Prostate gland (tissue), 2 donors: Measurements from ENCODE around the gene KRT27. TPM values are rescaled to one million over a fixed set of nuclear protein-coding genes. Genes with fewer than 3 reads are reported as not detected.

Source experiments
- DNase-seq: peaks from one replicate; pipeline ENCODE4 v3.0.0-alpha.2; 2019; ENCODE audit warnings: low spot score
- H3K27ac ChIP-seq, 2 donors: fragments of 200-600 bp; sonication (generic); 2 replicates each; pipeline ENCODE4 v1.5.1; 2017 to 2019
- H3K27me3 ChIP-seq: fragments of 200-600 bp; sonication (generic); replicated peaks from 2 replicates; pipeline ENCODE4 v1.5.1; 2019; ENCODE audit not compliant: insufficient read depth
- H3K36me3 ChIP-seq, 2 donors: fragments of 200-600 bp; sonication (generic); 1 replicate in 1 of 2; 2 replicates in 1 of 2; pipeline versions ENCODE4 v1.5.1 to v1.8.1; 2017 to 2019
- H3K4me1 ChIP-seq: fragments of 200-600 bp; sonication (generic); replicated peaks from 2 replicates; pipeline ENCODE4 v1.5.1; 2019
- H3K4me3 ChIP-seq, 2 donors: fragments of 200-600 bp; sonication (generic); 2 replicates each; pipeline ENCODE4 v1.5.1; 2017 to 2019
- H3K9me3 ChIP-seq: fragments of 200-600 bp; sonication (generic); 2 replicates; pipeline ENCODE4 v1.5.1; 2017
- CTCF ChIP-seq, 4 experiments: fragments of 200-600 bp in 2 of 4; fragments of 450-650 bp in 2 of 4; sonication (generic) in 2 of 4; IDR thresholded peaks; 1 replicate in 3 of 4; 2 replicates in 1 of 4; pipeline ENCODE4 v1.5.1; 2016 to 2019; ENCODE audit warnings: antibody characterized with exemption in 4 of 4, mild to moderate bottlenecking in 2 of 4, moderate library complexity in 2 of 4
- POLR2A ChIP-seq: fragments of 450-650 bp; IDR thresholded peaks from one replicate; pipeline ENCODE4 v1.6.1; 2016; ENCODE audit warnings: antibody characterized with exemption, mild to moderate bottlenecking
- POLR2AphosphoS5 ChIP-seq: sonication (generic); formaldehyde crosslinking; IDR thresholded peaks from one replicate; pipeline ENCODE4 v1.6.1; 2017; ENCODE audit warnings: antibody characterized with exemption
- WGBS: methylation state at CpG from one replicate; pipeline ENCODE4 v1.1.5; 2018; 5-methylcytosine and 5-hydroxymethylcytosine counted together
- intact Hi-C: fragments of 100-400 bp; cut with DNase I; formaldehyde crosslinking; loops from one replicate; pipeline ENCODE4 v1.14.2; 2022
- total RNA-seq, 2 donors: library from RNA; depleted of rRNA; stranded (reverse); fragments of >200 nt; gene quantifications; one replicate each; pipeline ENCODE4 v1.1.0, GENCODE V29; 2016

KRT27 gene
- total RNA-seq, 2 donors from 2014 or later, result not detected

GRCh38 chr17:40778461-40778860, 3.9 kb downstream of the KRT27 start:
- WGBS, result 66% methylated on average over 5 of the region's 5 CpGs
- no peak overlapping the region for H3K4me3 ChIP-seq

GRCh38 chr17:40777971-40778370, 4.4 kb downstream of the KRT27 start:
- 84% methylated on average over 3 of the region's 3 CpGs for WGBS
- H3K36me3 ChIP-seq, result no peaks in the 10 kb centered on the region
- TF ChIP-seq POLR2A (no peak), POLR2AphosphoS5 (no peak), CTCF (IDR thresholded peaks at IDR 0.05) (no peak)
- H3K4me3 ChIP-seq, result no peak overlapping the region
- intact Hi-C loops, result no loop called here
- H3K9me3 ChIP-seq, result no peaks in the 10 kb centered on the region
- no peak overlapping the region for H3K27ac ChIP-seq
- no peak for DNase-seq
- H3K27me3 ChIP-seq, result no peaks in the 10 kb centered on the region
- H3K4me1 ChIP-seq, result no peaks in the 10 kb centered on the region

More at GRCh38 chr17:40778461-40778860, 3.9 kb downstream of the KRT27 start:
- intact Hi-C loops, result no loop called here
- Histone ChIP-seq H3K36me3 (no peaks in the 10 kb centered on the region), H3K27ac (no peak overlapping the region), H3K27me3 (no peaks in the 10 kb centered on the region), H3K9me3 (no peaks in the 10 kb centered on the region), H3K4me1 (no peaks in the 10 kb centered on the region)
- no peak for DNase-seq
- TF ChIP-seq POLR2AphosphoS5, result no peak
- TF ChIP-seq POLR2A, result no peak
- TF ChIP-seq CTCF (IDR thresholded peaks at IDR 0.05), result no peak

GRCh38 chr17:40777459-40777858, 4.9 kb downstream of the KRT27 start:
- no peak overlapping the region for H3K4me3 ChIP-seq
- H3K4me1 ChIP-seq, result no peaks in the 10 kb centered on the region
- intact Hi-C loops, result no loop called here
- WGBS, result 70% methylated on average over 7 of the region's 7 CpGs
- no peaks in the 10 kb centered on the region for H3K27me3 ChIP-seq
- H3K9me3 ChIP-seq, result no peaks in the 10 kb centered on the region
- no peak overlapping the region for H3K27ac ChIP-seq
- TF ChIP-seq CTCF (IDR thresholded peaks at IDR 0.05), result no peak
- TF ChIP-seq POLR2AphosphoS5, result no peak
- no peak for TF ChIP-seq POLR2A
- DNase-seq, result no peak
- H3K36me3 ChIP-seq, result no peaks in the 10 kb centered on the region

- H3K4me3 ChIP-seq, result no peak overlapping the region
- H3K9me3 ChIP-seq, result no peaks in the 10 kb centered on the region
- 56% methylated on average over 4 of the region's 4 CpGs for WGBS
- H3K4me1 ChIP-seq, result no peaks in the 10 kb centered on the region
- DNase-seq, result no peak
- intact Hi-C loops, result no loop called here
- TF ChIP-seq POLR2A (no peak), POLR2AphosphoS5 (no peak), CTCF (IDR thresholded peaks at IDR 0.05) (no peak)
- no peak overlapping the region for H3K27ac ChIP-seq
- no peaks in the 10 kb centered on the region for H3K27me3 ChIP-seq
- H3K36me3 ChIP-seq, result no peaks in the 10 kb centered on the region
These were observed 6.4 kb downstream of the KRT27 start for GRCh38 chr17:40775945-40776344.

GRCh38 chr17:40772101-40772500, 10.2 kb downstream of the KRT27 start, which contains the start of gene KRT26:
Gene KRT26, minus strand, starts transcription at chr17:40772201. Its CDS starts 88 bp downstream, at chr17:40772113.
- no peaks in the 10 kb centered on the region for H3K27me3 ChIP-seq
- no peak within 1 kb of the TSS for H3K27ac ChIP-seq
- H3K4me3 ChIP-seq, result no peak within 1 kb of the TSS
- no peaks in the 10 kb centered on the region for H3K9me3 ChIP-seq
- no peaks in the 10 kb centered on the region for H3K36me3 ChIP-seq
- no peak for DNase-seq
- WGBS, result 94% methylated on average over 3 of the region's 3 CpGs
- TF ChIP-seq POLR2A (no peak), CTCF (IDR thresholded peaks at IDR 0.05) (no peak), POLR2AphosphoS5 (no peak)
- H3K4me1 ChIP-seq, result no peaks in the 10 kb centered on the region
- intact Hi-C loops, result no loop called here
